OCI-LY1 (cell line): ENCODE measurements around the gene SHC1.

Experiments used
- CTCF ChIP-seq: fragments of 200-600 bp; sonication (generic), shearing (Covaris generic); IDR thresholded peaks from 2 replicates; pipeline ENCODE4 v1.5.1; 2017; ENCODE audit warnings: mild to moderate bottlenecking, antibody characterized with exemption, low read length, moderate library complexity, mixed read lengths
- EZH2 ChIP-seq: fragments of 200-600 bp; sonication (generic), shearing (Covaris generic); IDR thresholded peaks from 2 replicates; pipeline ENCODE4 v1.8.0; 2017; ENCODE audit warnings: borderline replicate concordance, mixed run types, mild to moderate bottlenecking, antibody characterized with exemption, low read length, moderate library complexity, mixed read lengths

- TF ChIP-seq CTCF (no peak), EZH2 (no peak)
Measured at GRCh38 chr1:154999571-155000410, 29.2 kb upstream of the SHC1 start.
